ENCODE data around the gene CBX3.
"Not testable (repeated sequence)": the region's sequence is repeated elsewhere in the genome, so short reads cannot be mapped to it uniquely, and the experiment has no call there.

Gene CBX3

GRCh38 chr7:26188957-26189541 is 12.5 kb upstream of the CBX3 start:
- no peak for DNase-seq

GRCh38 chr7:26189697-26190096 is 11.8 kb upstream of the CBX3 start:
- no peak for DNase-seq

- DNase-seq, result no peak
These were observed 11.1 kb upstream of the CBX3 start for GRCh38 chr7:26190417-26190869.

GRCh38 chr7:26191233-26191973 is 10.1 kb upstream of the CBX3 start:
- no peak for DNase-seq

GRCh38 chr7:26191974-26192479 is 9.5 kb upstream of the CBX3 start:
- no peak for DNase-seq

- no peak for DNase-seq
These were observed 9.0 kb upstream of the CBX3 start for GRCh38 chr7:26192485-26193087.

- no peak for DNase-seq
These were observed 7.9 kb upstream of the CBX3 start for GRCh38 chr7:26193432-26194207.

GRCh38 chr7:26194764-26195163 is 6.8 kb upstream of the CBX3 start:
- not testable (repeated sequence) for DNase-seq

- DNase-seq, result no peak
These were observed 6.4 kb upstream of the CBX3 start for GRCh38 chr7:26195182-26195581.

GRCh38 chr7:26195867-26196657 is 5.5 kb upstream of the CBX3 start:
- no peak for DNase-seq

GRCh38 chr7:26197153-26198115 is 4.1 kb upstream of the CBX3 start:
- DNase-seq, result no peak

- DNase-seq, result no peak
These were observed 3.3 kb upstream of the CBX3 start for GRCh38 chr7:26198133-26198780.

GRCh38 chr7:26198781-26199169 is 2.8 kb upstream of the CBX3 start:
- DNase-seq, result no peak

GRCh38 chr7:26199301-26200037 is 2.1 kb upstream of the CBX3 start:
- no peak for DNase-seq

GRCh38 chr7:26200038-26200443 is 1.5 kb upstream of the CBX3 start:
- DNase-seq, result no peak

GRCh38 chr7:26200444-26201246 is 900 bp upstream of the CBX3 start, which contains the start of gene HNRNPA2B1:
TSS of gene HNRNPA2B1 (minus strand) at chr7:26200746. CDS start at chr7:26200577, 169 bp downstream.
- DNase-seq, result peak; percentile 75

GRCh38 chr7:26202019-26202990 is 760 bp downstream of the CBX3 start:
- DNase-seq, result no peak

- no peak for DNase-seq
These were observed 1.5 kb downstream of the CBX3 start for GRCh38 chr7:26203016-26203415.

Data from cortex of kidney (tissue), 1 donor.